ENCODE measurements around the gene RRAS2.
A peak's percentile ranks its signal among the peaks of the same experiment; 100 is the strongest.
"Not testable (repeated sequence)": the region's sequence is repeated elsewhere in the genome, so short reads cannot be mapped to it uniquely, and the experiment has no call there.

The RRAS2 gene

DNA sequence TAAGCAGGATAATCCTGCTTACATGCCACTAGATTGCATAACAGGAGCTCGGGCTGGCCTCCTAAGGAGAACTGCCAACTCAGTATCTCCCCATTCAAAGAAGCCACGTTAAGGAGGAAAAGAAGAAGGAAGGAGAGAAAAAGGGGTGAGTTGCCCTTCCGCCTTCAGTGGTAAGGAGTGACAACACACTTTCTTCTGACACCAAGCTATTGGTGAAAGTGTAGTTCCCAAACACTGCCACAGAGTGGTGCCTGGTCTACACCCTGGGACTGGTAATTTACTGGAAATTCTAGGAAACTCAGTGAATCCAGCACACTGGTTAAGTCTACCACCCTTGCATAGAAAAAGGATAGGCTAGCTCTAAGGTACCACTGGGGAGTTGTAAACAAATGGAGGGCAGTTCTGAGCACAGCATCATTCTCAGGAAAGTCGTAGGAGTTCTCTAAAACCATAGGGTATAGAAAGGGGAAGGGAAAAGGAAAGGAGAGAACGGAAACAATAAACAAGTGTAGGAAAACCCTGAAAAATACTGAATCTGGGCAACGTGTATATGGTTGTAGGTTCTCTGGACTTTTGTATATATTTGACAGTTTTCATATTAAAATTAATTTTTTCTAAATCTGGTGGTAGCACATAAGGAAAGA lies 58.2 kb downstream of the RRAS2 start:
- peak; percentile 77 for DNase-seq

DNA sequence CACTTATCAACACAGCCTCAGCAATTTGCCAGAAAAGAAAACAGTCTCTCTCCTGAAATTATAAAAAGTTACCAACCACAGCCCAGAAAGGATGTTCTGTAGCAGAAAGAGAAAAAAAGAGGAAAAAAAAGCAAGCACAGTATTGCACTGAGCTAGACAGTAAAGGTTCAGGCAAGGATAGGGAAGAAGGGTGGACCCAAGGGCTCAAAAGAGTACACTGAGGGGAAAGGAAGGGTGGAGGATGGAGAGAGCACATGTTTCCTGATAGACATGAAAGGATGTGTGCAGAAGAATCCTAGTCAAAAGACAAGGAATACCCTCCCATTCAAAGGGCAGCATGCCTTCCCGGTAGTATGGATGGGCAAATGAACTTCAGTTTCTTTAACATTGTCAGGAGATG lies 59.1 kb downstream of the RRAS2 start:
- DNase-seq = no peak

DNA sequence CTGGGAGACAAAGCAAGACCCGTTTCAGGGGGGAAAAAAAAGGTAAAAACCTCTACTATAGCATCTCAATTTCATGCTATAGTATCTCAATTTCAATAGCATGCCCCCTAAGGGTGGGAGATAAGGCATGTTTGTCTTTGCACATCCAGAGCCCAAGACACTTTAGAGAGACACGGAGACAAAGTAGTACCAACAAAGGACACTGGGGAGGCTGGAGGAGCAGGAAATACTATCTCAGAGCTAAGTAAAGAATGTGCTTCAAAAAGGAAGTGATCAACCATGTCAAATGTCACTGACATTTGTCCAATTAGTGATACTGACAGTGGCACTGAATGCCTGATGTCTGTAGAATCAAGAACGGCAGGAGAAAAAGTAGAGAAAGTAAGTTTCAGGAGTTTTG lies 68.6 kb downstream of the RRAS2 start:
- DNase-seq = no peak

DNA sequence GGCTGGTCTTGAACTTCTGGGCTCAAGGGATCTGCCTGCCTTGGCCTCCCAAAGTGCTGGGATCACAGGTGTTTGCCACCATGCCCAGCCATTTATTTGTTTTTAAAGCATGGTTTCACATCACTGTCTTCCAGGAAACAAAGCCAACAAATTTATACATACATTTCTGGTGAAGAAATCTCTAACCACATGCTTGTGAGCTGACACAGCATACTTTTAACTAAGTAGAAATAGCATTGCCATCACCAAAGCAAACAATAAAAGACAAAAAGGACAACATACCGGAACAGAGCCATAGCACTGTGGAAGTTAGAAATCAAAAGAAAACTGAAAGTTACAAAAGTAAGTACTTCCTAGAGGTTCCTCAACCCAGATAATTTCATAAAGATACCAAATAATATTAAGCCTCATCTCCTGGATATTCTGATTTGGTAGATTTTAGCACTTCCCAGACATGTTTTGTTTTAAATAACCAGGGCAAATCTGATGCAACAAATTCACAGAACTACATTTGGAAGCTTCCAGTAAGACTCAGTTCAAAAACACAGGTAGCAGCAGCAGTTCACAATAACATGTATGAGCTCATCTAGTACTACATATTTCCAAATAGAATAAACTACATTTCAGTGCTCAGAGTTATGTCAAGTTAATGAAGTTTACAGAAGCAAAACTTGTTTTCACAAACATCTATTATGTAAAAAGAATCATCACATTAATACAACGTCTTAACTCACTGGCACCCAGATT lies 70.6 kb downstream of the RRAS2 start:
- DNase-seq = no peak

DNA sequence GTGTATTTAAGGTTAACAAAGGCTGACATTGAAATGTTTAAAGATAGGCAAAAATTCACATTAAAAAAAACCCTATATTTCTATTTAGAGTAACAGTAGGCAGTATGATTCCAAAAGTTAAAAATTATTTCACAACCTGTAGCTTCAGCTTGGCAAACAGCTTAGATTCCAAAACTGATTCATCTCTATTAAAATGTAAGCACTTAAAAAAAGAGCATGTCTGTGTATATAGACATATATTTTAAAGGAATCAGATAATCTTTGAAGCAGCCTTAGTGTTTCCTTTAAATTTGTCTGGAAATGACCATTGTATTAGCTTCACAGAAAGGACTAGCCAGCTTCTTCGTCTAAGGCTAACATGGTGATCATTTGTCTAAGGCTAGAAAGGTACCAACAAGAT lies 80.1 kb downstream of the RRAS2 start:
- DNase-seq = not testable (repeated sequence)

DNA sequence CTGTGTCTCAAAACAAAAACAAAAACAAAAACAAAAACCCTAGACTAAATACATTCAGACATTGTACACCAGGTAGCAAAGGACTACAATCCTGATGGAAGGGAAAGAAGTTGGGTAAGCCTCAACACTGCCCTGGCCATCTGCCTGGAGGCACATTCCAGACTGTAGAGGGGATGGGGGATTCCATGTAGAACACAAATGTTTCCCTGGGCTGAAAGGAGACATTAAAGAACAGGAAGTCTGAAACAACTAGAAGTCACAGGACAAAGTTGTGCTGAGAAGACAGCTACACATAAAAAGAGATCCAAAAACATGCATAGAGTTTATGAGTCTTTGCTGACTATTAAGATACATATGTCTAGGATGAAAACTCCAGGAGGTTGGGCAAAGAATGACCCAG lies 83.9 kb downstream of the RRAS2 start:
- no peak for DNase-seq

DNA sequence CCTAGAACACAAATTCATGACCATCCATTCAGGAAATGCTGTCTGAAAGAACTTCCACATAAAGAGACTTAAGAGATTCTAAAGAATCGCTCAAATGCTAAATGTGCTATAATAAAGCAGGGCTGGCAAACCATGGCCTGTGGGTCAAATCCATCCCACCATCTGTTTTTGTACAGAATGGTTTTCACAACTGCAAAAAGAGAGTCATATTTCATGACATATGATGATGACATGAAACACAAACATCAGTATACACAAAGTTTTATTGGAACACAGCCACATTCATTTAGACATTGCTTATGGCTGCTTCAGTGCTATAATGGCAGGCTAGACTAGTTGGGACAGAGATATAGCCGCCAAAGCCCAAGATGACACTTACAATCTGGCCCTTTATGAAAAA lies 85.1 kb downstream of the RRAS2 start:
- DNase-seq = no peak

DNA sequence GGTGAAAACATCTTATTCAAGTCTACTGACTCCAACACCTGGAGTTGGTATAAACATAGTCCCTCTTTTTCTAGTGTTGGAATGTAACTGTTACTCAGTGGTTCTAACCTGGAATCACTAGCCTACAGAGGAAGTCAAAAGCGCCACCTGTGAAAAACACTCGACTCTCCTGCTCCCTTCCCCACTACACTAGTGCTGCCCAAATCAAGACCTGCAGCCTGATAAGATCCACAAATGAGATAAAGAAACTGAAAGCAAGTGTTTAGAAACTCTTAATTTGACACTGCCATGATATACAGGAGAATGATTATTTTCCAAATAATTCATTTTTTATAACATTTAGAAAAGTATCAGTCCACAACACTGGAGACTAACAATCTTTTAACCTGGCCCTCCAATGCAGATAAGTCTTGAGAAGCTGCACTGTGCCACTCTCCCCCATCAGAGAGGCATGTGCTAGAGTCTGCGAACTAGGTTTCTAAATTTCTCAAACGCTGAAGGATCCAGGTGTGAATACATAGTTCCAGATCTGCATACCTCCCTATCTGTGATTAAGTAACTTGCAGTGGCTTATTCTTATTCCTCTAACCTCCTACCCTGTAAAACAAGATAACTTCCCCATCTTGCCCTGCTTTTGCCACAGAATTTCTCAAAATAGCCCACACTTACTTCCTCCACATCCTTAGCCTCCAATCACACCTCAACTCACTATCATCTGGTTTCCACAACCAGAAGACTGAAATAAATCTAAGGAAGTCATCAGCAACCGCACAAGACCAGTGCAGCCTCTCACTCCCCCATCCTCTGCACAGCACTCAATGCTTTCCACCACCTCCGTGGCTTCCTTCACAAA lies 88.1 kb downstream of the RRAS2 start:
- no peak for DNase-seq

DNA sequence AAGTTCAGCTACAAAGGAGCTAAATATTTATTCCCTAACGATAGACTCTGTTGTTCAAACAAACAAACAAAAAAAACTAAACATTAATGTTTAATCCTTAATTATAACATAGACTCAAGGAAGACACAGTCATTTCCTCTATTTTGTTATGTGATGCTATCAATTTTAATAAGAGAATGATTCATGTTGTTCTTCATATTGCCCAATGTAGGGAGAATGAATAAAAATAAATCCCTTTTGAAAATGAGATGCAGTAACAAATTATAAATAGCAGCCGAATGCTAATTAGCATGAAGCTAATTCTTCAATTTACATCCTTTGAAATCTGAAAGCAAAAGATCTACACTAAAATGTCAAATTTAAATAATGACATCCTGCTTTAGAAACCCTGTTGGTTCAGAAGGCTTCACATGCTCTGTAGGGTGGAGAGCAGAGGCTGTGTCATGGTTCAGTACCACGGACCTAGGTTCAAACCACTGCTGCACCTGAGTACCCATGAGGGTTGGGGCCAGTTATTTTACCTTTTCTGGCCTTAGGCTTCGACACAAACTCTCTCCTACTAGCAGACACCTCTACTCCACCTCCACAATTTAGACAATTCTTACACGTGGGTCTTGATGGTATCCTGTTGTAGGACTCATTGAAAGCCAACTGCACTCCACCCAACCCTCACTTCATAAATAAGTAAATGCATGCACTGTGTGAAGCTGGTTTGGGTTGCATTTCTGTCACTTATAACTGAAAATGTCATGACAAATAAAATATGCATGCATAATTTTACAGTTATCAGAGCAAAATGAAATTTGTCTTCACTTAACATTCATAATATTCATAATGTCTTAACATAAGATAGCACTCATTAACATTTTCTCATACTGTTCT lies 89.0 kb downstream of the RRAS2 start:
- no peak for DNase-seq

DNA sequence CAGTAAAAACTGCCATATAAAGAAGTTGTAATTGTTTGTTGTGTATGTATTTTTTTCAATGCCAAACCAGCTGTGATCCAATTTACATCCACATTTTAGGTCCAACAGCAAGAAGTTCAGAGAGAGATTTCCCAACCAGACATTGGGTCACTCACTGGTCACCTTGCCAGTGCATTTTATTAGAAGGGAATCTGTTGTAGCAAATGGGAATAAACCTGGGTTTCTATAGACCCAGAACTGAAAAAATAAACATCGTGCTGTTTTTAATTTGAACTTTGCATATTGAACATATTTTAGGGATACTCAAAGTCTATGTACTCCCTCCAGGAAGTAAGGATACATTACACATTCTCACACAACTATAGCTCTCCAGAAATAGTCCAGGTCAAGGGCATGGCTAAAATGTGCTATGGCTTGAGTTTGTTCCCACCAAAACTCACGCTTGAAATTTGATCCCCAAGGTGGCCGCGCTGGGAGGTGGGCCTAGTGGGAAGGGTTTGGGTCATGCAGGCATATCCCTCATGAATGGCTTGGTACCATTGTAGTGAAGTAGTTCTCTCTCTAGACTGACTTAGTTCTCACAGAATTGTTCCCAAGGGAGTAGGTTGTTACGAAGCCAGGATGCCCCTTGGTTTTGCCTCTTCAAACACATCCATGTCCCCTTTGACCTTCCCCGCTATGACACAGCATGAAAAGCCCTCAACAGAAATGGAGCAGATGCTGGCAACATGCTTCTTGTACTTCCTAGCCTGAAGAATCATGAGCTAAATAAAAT lies 90.9 kb downstream of the RRAS2 start:
- DNase-seq = no peak

DNA sequence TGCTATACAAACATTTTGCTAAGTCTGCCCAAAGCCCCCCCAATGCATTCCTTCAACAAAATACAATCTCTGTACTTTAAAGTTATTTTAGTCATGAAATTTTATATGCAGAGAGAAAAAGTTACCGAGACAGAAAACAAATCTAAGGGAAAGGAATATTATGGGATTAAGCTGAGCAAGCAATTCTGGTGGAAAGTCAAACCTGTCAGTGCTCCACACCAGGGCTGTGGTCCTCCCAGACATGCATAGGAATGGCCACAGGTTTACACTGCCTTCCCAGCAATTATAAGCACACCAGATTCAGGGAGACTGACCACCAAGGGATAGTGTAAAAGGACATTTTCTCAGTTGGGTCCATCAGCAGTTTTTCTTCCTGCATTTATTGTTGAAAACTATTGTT lies 92.4 kb downstream of the RRAS2 start:
- DNase-seq = no peak

DNA sequence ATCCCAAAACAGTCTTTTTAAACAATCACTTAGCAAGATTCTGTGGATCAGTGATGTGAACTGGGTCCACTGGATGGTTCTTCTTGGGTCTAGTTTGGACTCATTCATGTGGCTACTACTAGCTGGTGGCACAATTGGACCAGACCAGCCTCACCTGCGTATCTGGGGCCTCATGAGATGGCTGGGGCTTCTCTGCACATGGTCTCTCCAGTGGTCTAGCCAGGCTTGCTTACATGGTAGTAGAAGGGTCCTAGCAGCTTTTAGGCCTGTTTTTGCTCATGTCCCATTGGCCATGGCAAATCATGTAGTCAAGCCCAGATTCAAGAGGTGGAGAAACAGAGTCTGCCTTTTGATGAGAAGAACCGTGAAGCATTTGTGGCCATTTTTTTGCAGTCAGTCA lies 94.0 kb downstream of the RRAS2 start:
- DNase-seq = no peak

DNA sequence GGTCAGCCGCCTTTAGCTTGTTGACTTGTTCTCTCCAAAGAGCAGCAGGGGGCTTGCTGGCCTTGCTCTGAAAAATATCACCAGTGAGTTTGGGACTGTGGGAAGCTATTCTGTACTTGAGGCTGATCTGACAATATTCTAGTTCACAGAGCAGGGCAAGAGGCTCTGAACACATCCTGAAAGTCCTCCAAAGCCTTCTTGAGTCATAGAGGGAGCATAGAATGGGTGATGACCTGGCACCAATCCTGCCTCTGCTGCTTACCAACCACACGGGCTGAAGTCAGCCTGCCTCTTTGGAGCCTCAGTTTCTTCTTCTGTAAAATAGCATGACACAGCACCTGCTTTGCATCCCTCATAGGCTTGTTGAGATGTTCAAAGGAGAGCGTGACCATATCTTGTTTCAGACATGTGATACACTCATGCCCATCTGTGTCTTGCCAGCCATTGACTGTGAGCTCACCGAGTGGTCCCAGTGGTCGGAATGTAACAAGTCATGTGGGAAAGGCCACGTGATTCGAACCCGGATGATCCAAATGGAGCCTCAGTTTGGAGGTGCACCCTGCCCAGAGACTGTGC lies 96.6 kb downstream of the RRAS2 start:
- no peak for DNase-seq

DNA sequence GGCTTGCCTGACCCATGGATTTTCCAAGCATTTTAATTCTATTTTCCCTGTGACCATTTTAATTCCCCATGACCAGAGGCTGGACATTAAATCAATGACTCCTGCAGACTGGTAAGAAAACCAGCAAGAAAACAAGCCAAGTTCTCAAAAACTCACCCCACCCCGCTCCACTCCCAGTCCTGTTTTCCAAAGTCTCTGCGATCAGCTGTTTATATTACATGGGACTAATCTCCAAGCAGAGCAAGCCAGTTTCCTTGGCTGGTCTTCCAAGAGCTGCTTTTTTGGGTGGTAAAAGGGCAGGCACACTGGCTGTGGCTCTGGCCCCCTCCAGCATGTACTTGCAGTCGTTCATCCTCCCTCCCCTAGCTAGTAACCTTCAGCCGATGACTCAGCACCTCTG lies 97.9 kb downstream of the RRAS2 start:
- DNase-seq = no peak

DNA sequence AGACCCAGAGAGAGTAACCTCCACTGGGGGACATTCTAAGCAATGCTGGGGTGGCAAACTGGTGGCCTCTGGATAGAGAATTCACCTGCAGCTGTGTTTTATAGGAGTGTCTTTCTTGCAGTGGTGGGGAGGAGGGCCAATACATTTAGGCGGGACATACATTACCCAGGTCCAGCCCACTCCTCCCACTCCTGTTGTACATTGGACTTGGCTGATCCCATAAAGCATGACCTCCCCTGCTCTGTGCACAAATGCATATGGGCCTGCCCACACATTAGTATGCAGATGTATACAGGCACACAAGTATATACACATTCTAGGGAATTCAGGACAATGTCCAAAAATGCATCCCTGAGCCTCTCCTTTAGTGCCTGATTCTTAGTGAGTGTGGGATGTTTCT lies 99.1 kb downstream of the RRAS2 start:
- no peak for DNase-seq

DNA sequence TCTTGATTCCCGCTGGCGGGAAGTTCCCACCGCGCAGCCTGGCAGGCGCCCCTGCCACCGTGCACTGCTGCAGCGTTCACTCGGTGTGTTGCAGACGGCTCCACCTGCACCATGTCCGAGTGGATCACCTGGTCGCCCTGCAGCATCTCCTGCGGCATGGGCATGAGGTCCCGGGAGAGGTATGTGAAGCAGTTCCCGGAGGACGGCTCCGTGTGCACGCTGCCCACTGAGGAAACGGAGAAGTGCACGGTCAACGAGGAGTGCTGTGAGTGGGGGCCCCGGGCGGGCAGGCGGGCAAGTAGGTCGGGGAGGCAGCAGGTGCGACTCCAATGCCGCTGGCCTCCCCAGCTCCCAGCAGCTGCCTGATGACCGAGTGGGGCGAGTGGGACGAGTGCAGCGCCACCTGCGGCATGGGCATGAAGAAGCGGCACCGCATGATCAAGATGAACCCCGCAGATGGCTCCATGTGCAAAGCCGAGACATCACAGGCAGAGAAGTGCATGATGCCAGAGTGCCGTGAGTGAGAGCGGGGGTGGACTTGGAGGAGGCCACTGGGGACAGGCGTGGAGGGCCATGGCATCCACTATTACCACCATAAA lies 99.7 kb downstream of the RRAS2 start:
- DNase-seq = no peak

DNA sequence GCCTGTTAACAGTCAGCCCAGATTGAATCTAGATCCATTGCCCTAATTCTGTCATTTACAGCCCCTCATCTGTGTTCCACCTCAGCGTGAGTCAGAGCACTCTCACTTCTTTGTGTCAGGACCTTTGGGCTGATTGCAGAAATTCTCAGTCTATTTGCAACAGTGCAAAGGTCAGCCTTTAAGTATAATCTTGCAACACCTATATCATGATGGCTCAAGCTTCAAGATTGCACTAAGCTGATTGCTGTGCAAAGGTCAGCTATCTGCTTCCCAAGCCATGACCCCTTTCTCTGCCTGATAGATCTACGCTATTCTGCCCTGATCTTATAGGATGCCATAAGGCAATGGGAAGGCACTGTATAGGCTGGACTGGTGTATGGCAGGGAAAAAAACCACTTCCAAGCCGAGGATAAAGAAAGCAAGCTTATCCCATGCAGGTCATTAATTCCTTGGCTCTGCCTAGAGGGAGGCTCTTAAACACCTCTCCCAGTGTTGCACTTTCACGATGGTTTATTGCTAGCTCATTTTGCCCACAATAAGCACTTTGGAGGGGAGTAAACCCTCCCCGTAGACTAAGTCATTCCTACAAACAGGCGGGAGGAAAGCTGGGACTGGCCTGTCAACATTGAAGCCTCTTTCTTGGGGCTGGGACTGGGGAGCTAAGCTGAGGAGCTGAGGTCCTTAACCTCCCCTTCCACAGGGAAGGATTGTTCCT lies 100.6 kb downstream of the RRAS2 start:
- no peak for DNase-seq

DNA sequence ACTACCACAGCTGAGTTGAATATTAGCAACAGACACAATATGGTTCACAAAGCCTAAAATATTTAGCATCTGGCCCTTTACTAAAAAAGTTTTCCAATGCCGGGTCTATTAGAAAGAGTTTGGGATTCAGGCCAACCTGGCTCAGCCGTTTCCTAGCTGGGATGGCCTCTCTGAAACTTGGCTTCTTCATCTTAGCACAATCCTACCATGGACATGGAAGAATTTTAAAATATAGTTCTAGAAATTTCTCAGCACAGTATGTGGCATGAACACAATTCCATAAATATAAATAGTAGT lies 103.8 kb downstream of the RRAS2 start:
- no peak for DNase-seq

DNA sequence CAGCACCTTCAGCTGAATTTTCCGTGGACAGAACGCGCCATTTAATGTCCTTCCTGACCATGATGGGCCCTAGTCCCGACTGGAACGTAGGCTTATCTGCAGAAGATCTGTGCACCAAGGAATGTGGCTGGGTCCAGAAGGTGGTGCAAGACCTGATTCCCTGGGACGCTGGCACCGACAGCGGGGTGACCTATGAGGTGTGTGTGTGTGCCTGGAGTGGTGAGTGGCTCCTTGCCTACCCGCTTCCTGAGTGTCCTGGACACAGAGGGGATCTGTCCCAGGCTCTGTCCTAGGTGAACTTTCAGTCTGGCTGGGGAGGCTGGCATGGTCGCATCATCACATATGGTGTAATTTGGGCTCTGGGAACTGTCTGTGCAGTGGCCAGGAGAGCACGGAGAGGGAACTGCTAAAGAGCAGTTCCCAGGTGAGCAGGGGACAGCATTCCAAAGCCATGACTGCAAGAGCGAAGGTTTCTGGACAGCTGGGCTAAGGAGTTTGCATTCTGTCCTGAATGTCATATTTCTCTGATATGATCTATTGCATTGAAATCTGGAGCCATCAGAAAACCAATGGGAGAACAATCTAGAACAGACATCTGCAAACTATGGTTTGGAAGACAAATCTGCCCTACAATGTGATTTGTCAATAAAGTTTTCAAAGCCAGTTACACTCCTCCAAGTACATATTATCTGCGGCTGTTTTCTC lies 104.3 kb downstream of the RRAS2 start:
- no peak for DNase-seq

DNA sequence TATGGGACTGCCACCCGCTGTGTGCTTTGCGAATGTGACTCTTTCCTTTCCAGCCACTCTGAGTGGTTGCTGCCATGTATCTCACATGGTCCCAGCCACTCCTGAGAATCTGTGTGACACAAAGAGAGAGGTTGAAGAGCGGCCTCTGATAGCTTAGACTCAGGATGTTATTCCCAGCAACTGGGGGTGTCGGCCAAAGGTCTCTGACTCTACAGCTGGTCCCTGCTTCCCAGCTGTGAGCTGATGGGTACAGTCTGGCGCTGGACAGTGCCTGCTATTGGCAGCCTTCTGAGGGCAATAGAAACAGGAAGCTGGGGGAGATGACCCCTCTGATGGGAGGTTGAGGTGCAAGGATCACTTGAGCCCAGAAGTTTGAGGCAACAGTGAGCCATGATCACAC lies 105.1 kb downstream of the RRAS2 start:
- no peak for DNase-seq

All from midbrain (tissue), 1 donor.